ENCODE measurements around the gene TCAIM. TPM values are rescaled to one million over a fixed set of nuclear protein-coding genes. Genes with fewer than 3 reads are reported as not detected.

The TCAIM gene
- total RNA-seq, 2 donors from 2014 or later = 23.2 to 26.3 TPM

- no peak for DNase-seq
- H3K9me3 ChIP-seq (ENCODE audit: control insufficient read depth, low read length) = peaks cover 5% of the 10 kb centered on the region
- Mint-ChIP-seq H3K36me3 (ENCODE audit: low read depth) (peaks cover 88% of the 10 kb centered on the region), H3K4me1 (no peaks in the 10 kb centered on the region), H3K9me3 (peaks cover 10% of the 10 kb centered on the region), H3K4me3 (no peak overlapping the region), H3K27ac (no peak overlapping the region), H3K27me3 (ENCODE audit: insufficient read depth) (no peaks in the 10 kb centered on the region)
- H3K4me1 ChIP-seq (ENCODE audit: control insufficient read depth, insufficient read depth, low read length) = no peaks in the 10 kb centered on the region
- peaks cover 61% of the 10 kb centered on the region for H3K36me3 ChIP-seq (ENCODE audit: control insufficient read depth, insufficient read depth, low read length)
- no peak for TF ChIP-seq CTCF (conservative IDR thresholded peaks at IDR 0.05)
- WGBS, 2 experiments (ENCODE audit: insufficient coverage in 1 of 2, insufficient read length in 1 of 2) = 95 to 98% methylated on average over 6 to 10 of the region's 10 CpGs
- no peak overlapping the region for H3K27ac ChIP-seq (ENCODE audit: low read depth, low read length)
- H3K9ac ChIP-seq (ENCODE audit: extremely low read depth, low read length, poor library complexity, severe bottlenecking) = no peak overlapping the region
- no peak overlapping the region for H3K4me3 ChIP-seq (ENCODE audit: low read length)
- no peaks in the 10 kb centered on the region for H3K27me3 ChIP-seq (ENCODE audit: control insufficient read depth, insufficient read depth, low read length, poor library complexity, severe bottlenecking)
Observed at GRCh38 chr3:44455318-44455717, 116.8 kb downstream of the TCAIM start.

Other genes with a start within 250 kb of the TCAIM start
- not detected for gene TOPAZ1, start 96.9 kb upstream of the TCAIM start, total RNA-seq
- gene ZNF445, start 138.9 kb downstream of the TCAIM start, total RNA-seq = 10 to 100 TPM; 35.4 to 56.9 TPM
- 10 to 100 TPM; 11.0 to 15.5 TPM for gene ZKSCAN7, start 216.4 kb downstream of the TCAIM start, total RNA-seq
- gene ZNF660, start 246.2 kb downstream of the TCAIM start, total RNA-seq = 10 to 100 TPM; 18.1 to 19.9 TPM